Heart left ventricle (tissue), 16 donors: ENCODE data around the gene RAVER2. TPM values are rescaled to one million over a fixed set of nuclear protein-coding genes. Genes with fewer than 3 reads are reported as not detected.
"Not testable (repeated sequence)": the region's sequence is repeated elsewhere in the genome, so short reads cannot be mapped to it uniquely, and the experiment has no call there.

Experiments
- ATAC-seq, 4 donors: fragments of 200-7000 bp; cut with Tn5 transposase; one replicate each; pipeline ENCODE4 v1.9.1; 2020 to 2022; ENCODE audit warnings: moderate library complexity in 4 of 4, mild to moderate bottlenecking in 3 of 4, moderate number of reproducible peaks in 1 of 4
- DNase-seq, 5 donors: peaks; one replicate each; pipeline ENCODE4 v3.0.0-alpha.2; 2020
- H3K27ac ChIP-seq, 12 donors: fragments of 200-600 bp; sonication (generic) in 4 of 12; one replicate each; pipeline versions ENCODE4 v1.5.0 to v1.8.0; 2016 to 2022; ENCODE audit warnings: mild to moderate bottlenecking in 2 of 12
- H3K27me3 ChIP-seq, 9 donors: fragments of 200-600 bp; sonication (generic) in 2 of 9; one replicate each; pipeline versions ENCODE4 v1.5.1 to v1.8.0; 2016 to 2022; ENCODE audit warnings: mild to moderate bottlenecking in 3 of 9
- H3K36me3 ChIP-seq, 9 donors: fragments of 200-600 bp; sonication (generic) in 2 of 9; one replicate each; pipeline versions ENCODE4 v1.5.0 to v1.8.0; 2018 to 2022; ENCODE audit warnings: mild to moderate bottlenecking in 2 of 9
- H3K4me1 ChIP-seq, 12 donors: fragments of 200-600 bp; sonication (generic) in 4 of 12; one replicate each; pipeline versions ENCODE4 v1.5.0 to v1.8.0; 2016 to 2022; ENCODE audit warnings: mild to moderate bottlenecking in 3 of 12
- H3K4me3 ChIP-seq, 12 donors: fragments of 200-600 bp; sonication (generic) in 4 of 12; one replicate each; pipeline versions ENCODE4 v1.5.0 to v1.8.0; 2017 to 2022; ENCODE audit warnings: mild to moderate bottlenecking in 9 of 12, moderate library complexity in 4 of 12
- H3K9me3 ChIP-seq, 12 donors: fragments of 200-600 bp; sonication (generic) in 4 of 12; one replicate each; pipeline versions ENCODE4 v1.5.0 to v1.8.0; 2016 to 2022; ENCODE audit warnings: mild to moderate bottlenecking in 1 of 12
- POLR2A ChIP-seq, 2 donors: fragments of 450-650 bp; IDR thresholded peaks; one replicate each; pipeline ENCODE4 v1.6.1; 2017; ENCODE audit warnings: antibody characterized with exemption in 2 of 2, mild to moderate bottlenecking in 2 of 2, moderate library complexity in 2 of 2
- WGBS, 4 donors: extraction: QIAGEN DNeasy Blood & Tissue Kit in 2 of 4; methylation state at CpG; one replicate each; pipeline versions ENCODE4 v1.1.5 to v1.1.7; 2013 to 2018; 5-methylcytosine and 5-hydroxymethylcytosine counted together
- intact Hi-C, 10 donors: fragments of 100-400 bp; cut with DNase I; formaldehyde crosslinking; loops; one replicate each; pipeline versions ENCODE4 v1.11.1 to v1.14.2; 2022
- polyA plus RNA-seq, 2 donors: library from polyadenylated mRNA; stranded (reverse); fragments of 200-250 nt; gene quantifications; one replicate each; pipeline ENCODE4 v1.2.3, GENCODE V29; 2013
- total RNA-seq, 9 donors: library from RNA; depleted of rRNA in 2 of 9; stranded (reverse); fragments of >200 nt in 2 of 9; fragmentation: NEBNext Ultra II Directional in 3 of 9; extraction: Animal tissue kit (Norgen Biotek cat#: 25700) in 3 of 9; gene quantifications; one replicate each; pipeline versions ENCODE4 v1.1.0 to v1.2.4, GENCODE V29; 2016 to 2023
- TF ChIP-seq, protein P1 (sequence below), 12 donors: fragments of 200-600 bp; sonication (generic) in 4 of 12; IDR thresholded peaks; one replicate each; pipeline versions ENCODE4 v1.5.0 to v1.8.0; 2018 to 2022; ENCODE audit warnings: antibody characterized with exemption in 12 of 12, mild to moderate bottlenecking in 5 of 12
- donor health status: ischemic (EF 13 %, LVEDD 7.1; RV severe dilation, severe dysfunction).
- donor health status: healthy with polysubstance abuse.
- donor health status: DM: no; HTN: yes; CAD: no.
- donor health status: DM: no; HTN: no; CAD: no.
- donor health status: ischemic (EF 25% LVEDD 6.9; RV normal size, moderate dysfunction).
- donor health status: ischemic (EF 25% LVEDD 5.7; RV mildly dilated, moderate dysfunction).
- donor health status: healthy.
- donor health status: DM: yes; HTN: yes; CAD: no.
- donor health status: ischemic (EF 35%, LVEDD 5.7; RV mildly dilated, moderate dysfunction).
- donor health status: nonischemic (EF 11% LVEDD 7.7; RV severe dilation, severe dysfunction).
- donor health status: DM: yes; HTN: yes; CAD: no.
- donor health status: PGD.
- donor health status: ischemic (EF 29% LVEDD 5.4; RV normal size, mild dysfunction).
- donor health status: nonischemic (EF 23%, LVEDD 6.1; RV moderate dilation, normal function).

The RAVER2 gene
- total and polyA plus RNA-seq, 11 donors = 6.3 to 25.8 (median 18.6) TPM

GRCh38 chr1:64811131-64811530 is 66.3 kb downstream of the RAVER2 start:
- 79 to 89% (median 84%) methylated on average over 6 of the region's 6 CpGs for whole genome bisulfite sequencing, 4 donors
- ATAC-seq (no peak), DNase-seq (no peak)
- Histone ChIP-seq H3K27ac (no peak overlapping the region), H3K9me3 (no peaks in the 10 kb centered on the region), H3K4me3 (no peak overlapping the region), H3K4me1 (peaks cover 0 to 18% (median 2%) of the 10 kb centered on the region in 12 donors), H3K27me3 (no peaks in the 10 kb centered on the region), H3K36me3 (peaks cover 0 to 30% (median 14%) of the 10 kb centered on the region in 9 donors)
- TF ChIP-seq, protein P1, sequence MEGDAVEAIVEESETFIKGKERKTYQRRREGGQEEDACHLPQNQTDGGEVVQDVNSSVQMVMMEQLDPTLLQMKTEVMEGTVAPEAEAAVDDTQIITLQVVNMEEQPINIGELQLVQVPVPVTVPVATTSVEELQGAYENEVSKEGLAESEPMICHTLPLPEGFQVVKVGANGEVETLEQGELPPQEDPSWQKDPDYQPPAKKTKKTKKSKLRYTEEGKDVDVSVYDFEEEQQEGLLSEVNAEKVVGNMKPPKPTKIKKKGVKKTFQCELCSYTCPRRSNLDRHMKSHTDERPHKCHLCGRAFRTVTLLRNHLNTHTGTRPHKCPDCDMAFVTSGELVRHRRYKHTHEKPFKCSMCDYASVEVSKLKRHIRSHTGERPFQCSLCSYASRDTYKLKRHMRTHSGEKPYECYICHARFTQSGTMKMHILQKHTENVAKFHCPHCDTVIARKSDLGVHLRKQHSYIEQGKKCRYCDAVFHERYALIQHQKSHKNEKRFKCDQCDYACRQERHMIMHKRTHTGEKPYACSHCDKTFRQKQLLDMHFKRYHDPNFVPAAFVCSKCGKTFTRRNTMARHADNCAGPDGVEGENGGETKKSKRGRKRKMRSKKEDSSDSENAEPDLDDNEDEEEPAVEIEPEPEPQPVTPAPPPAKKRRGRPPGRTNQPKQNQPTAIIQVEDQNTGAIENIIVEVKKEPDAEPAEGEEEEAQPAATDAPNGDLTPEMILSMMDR (IDR thresholded peaks at IDR 0.05) = no peak
- intact Hi-C loops = no loop called here

DNA sequence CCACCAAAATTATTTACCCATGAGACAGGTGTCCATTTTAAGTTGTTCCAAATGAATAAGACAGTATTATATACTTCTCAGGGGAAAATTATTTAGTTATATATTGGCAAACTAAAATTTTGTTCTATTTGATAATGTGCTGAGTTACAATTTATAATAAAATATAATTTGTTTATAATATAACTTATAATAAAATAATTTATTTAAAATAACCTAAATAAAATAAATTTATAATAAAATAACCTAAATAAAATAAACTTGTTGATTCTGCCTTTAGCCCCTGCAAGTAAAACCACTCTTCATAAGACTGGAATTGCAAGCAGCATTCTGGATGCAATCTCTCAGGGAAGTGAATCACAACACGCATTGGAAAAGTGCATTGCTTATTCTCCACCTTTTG is 69.6 kb downstream of the RAVER2 start:
- no peaks in the 10 kb centered on the region for H3K27me3 ChIP-seq
- no peak overlapping the region for H3K4me3 ChIP-seq
- peaks cover 0 to 3% (median 0%) of the 10 kb centered on the region in 12 donors for H3K9me3 ChIP-seq
- H3K4me1 ChIP-seq = peaks cover 0 to 6% (median 0%) of the 10 kb centered on the region in 12 donors
- no peak overlapping the region for H3K27ac ChIP-seq
- WGBS, 4 donors = 95 to 99% (median 97%) methylated on average over 1 of the region's 1 CpG
- DNase-seq = no peak
- ATAC-seq = no peak
- intact Hi-C loops = no loop called here
- H3K36me3 ChIP-seq = peaks cover 0 to 35% (median 11%) of the 10 kb centered on the region in 9 donors
- no peak for TF ChIP-seq POLR2A (IDR thresholded peaks at IDR 0.05)
- TF ChIP-seq, protein P1 (IDR thresholded peaks at IDR 0.05) = no peak

- 83 to 92% (median 90%) methylated on average over 5 of the region's 5 CpGs for WGBS, 4 donors
- DNase-seq, ATAC-seq, H3K4me1 ChIP-seq, intact Hi-C loops, H3K4me3 ChIP-seq, H3K27ac ChIP-seq, H3K27me3 ChIP-seq: not testable (repeated sequence)
- Histone ChIP-seq H3K36me3 (peaks cover 0 to 40% (median 11%) of the 10 kb centered on the region in 9 donors), H3K9me3 (peaks cover 0 to 10% (median 0%) of the 10 kb centered on the region in 12 donors)
Observed at GRCh38 chr1:64817364-64817763, 72.5 kb downstream of the RAVER2 start.

DNA sequence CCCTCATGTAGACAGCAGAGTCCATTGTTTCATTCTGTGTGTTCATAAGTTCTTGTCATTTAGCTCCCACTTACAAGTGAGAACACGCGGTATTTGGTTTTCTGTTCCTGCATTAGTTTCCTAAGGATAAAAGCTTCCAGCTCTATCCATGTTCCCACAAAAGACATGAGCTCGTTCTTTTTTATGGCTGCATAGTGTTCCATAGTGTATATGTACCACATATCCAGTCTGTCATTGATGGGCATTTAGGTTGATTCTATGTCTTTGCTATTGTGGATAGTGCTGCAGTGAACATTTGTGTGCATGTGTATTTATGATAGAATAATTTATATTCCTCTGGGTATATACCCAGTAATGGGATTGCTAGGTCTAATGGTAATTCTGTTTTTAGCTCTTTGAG is 75.7 kb downstream of the RAVER2 start:
- 97 to 98% (median 98%) methylated on average over 3 of the region's 3 CpGs for whole genome bisulfite sequencing, 4 donors
- not testable (repeated sequence) for H3K27ac ChIP-seq, H3K27me3 ChIP-seq, ATAC-seq, H3K4me1 ChIP-seq, H3K4me3 ChIP-seq, DNase-seq
- Histone ChIP-seq H3K9me3 (peaks cover 0 to 10% (median 0%) of the 10 kb centered on the region in 12 donors), H3K36me3 (peaks cover 0 to 21% (median 3%) of the 10 kb centered on the region in 9 donors)
- intact Hi-C loops = loop anchor here in 9 of 10 donors (2.0 to 10.0 kb wide), 10 partner anchors 73 to 554 kb away; partner anchors contain the start of genes RAVER2 (in 4 of the 9) and CACHD1 (in 2 of the 9)

- no peak overlapping the region for H3K27ac ChIP-seq
- intact Hi-C loops = loop anchor here (2.0 to 10.0 kb wide), 11 partner anchors 75 to 555 kb away; partner anchors contain the start of genes RAVER2 (in 5 of the 10) and CACHD1 (in 2 of the 10)
- H3K9me3 ChIP-seq = peaks cover 0 to 7% (median 0%) of the 10 kb centered on the region in 12 donors
- ATAC-seq = no peak
- H3K27me3 ChIP-seq = no peaks in the 10 kb centered on the region
- peaks cover 0 to 7% (median 0%) of the 10 kb centered on the region in 9 donors for H3K36me3 ChIP-seq
- no peak for DNase-seq
- 62 to 76% (median 73%) methylated on average over 1 of the region's 1 CpG for WGBS, 4 donors
- peaks cover 0 to 19% (median 0%) of the 10 kb centered on the region in 12 donors for H3K4me1 ChIP-seq
- TF ChIP-seq POLR2A (IDR thresholded peaks at IDR 0.05) = no peak
- TF ChIP-seq, protein P1 (IDR thresholded peaks at IDR 0.05) = no peak
- no peak overlapping the region for H3K4me3 ChIP-seq
Observed at GRCh38 chr1:64822621-64823020, 77.7 kb downstream of the RAVER2 start.
